Breast epithelium (tissue), 3 donors: Measurements from ENCODE around the gene CD47.

Experiments used
- CTCF ChIP-seq, 3 donors: fragments of 450-650 bp; IDR thresholded peaks; one replicate each; pipeline ENCODE4 v1.5.1; 2016 to 2017; ENCODE audit warnings: antibody characterized with exemption in 3 of 3, mild to moderate bottlenecking in 3 of 3, moderate library complexity in 3 of 3
- POLR2A ChIP-seq: fragments of 450-650 bp; IDR thresholded peaks from one replicate; pipeline ENCODE4 v1.6.1; 2016; ENCODE audit warnings: antibody characterized with exemption, mild to moderate bottlenecking, moderate library complexity

- TF ChIP-seq POLR2A (no peak), CTCF (IDR thresholded peaks at IDR 0.05) (no peak)
These were observed 53.7 kb downstream of the CD47 start for GRCh38 chr3:108036984-108037741.
